Measurements from ENCODE around the gene ETF1.
"Not testable (repeated sequence)": the region's sequence is repeated elsewhere in the genome, so short reads cannot be mapped to it uniquely, and the experiment has no call there.

Gene ETF1

GRCh38 chr5:138528208-138528607 lies 14.8 kb downstream of the ETF1 start:
- no peak for DNase-seq

GRCh38 chr5:138527170-138527569 lies 15.9 kb downstream of the ETF1 start:
- DNase-seq: no peak

GRCh38 chr5:138523406-138523805 lies 19.6 kb downstream of the ETF1 start:
- DNase-seq: no peak

DNA sequence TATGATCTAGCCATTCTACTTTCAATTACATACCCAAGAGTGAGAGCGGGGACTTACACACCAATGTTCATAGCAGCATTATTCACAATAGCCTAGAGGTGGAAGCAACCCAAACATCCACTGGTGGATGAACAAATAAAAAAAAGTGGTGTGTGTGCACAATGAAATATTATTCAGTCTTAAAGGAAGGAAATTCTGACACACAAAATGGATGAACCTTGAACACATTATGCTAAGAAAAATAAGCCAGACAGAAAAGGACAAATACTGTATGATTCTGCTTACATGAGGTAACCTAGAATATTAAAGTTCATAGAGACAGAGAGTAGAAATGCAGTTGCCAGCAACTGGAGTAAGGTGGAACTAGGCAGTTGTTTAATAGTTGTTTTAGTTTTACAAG lies 22.1 kb downstream of the ETF1 start:
- no peak for DNase-seq

- no peak for DNase-seq
Observed at GRCh38 chr5:138517437-138517836, 25.6 kb downstream of the ETF1 start.

DNA sequence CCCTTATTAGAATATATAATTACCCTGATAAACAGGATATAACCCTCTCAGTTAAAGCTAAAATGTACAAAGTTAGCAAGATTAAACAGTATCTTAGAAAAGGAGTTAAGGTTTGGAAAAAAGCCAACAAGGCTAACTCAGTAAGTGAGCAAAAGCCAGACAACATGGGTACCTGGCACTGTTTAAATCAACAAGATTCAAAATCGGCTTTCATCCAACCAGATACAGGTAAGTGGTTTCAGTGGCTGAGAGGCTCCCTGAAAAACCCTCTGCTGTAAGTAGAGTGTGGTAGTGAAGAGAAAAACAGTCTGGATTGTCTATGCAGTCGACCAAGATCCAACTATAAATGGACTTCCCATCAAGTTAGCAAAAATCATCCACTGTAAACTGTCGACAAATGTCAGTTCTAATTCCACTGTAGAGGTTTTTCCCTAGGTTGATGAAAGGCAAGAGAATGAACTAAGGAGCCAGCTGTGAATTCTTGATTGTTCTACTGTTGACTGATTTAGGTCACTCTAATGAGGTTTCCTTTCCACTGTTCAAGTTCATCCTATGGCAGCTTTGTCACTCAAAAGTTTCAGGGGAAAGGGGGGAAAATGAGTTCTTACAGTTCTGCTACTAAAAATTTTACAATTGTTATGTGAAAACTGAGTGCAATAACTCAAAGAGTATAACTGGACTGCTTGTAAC lies 27.3 kb downstream of the ETF1 start:
- no peak for DNase-seq

DNA sequence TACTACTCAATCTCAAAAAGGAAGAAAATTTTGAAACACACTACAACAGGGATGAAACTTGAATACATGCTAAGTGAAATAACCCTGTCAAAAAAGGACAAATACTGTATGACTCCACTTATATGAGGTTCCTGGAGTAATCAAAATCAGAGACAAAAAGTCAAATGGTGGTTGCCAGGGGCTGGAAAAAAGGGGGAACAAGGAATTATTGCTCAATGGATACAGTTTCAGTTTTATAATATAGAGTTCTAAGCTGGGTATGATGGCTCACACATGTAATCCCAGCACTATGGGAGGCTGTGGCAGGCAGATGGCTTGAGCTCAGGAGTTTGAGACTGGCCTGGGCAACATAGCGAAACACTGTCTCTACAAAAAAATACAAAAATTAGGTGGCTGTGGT lies 29.0 kb downstream of the ETF1 start:
- no peak for DNase-seq

DNA sequence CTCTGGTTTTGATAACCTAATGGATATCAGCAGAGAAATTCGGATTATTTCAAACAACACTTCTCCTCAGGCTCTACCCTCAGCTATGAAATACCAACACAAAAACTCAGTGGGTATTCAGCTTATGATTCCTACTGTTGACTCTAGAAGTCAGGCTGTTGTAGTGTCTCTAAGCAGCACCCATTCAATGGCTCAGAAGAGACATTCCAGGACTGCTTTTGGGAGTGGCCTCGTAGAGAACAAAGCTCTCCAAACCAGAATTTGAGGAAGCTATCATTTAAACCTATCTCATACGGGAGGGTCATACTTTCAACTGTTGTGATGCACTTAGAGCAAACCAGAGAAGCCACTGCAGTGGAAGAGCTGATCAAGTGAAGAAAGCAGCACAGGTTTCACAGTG lies 34.1 kb downstream of the ETF1 start:
- no peak for DNase-seq

- DNase-seq: not testable (repeated sequence)
Observed at GRCh38 chr5:138507485-138507884, 35.6 kb downstream of the ETF1 start.

DNA sequence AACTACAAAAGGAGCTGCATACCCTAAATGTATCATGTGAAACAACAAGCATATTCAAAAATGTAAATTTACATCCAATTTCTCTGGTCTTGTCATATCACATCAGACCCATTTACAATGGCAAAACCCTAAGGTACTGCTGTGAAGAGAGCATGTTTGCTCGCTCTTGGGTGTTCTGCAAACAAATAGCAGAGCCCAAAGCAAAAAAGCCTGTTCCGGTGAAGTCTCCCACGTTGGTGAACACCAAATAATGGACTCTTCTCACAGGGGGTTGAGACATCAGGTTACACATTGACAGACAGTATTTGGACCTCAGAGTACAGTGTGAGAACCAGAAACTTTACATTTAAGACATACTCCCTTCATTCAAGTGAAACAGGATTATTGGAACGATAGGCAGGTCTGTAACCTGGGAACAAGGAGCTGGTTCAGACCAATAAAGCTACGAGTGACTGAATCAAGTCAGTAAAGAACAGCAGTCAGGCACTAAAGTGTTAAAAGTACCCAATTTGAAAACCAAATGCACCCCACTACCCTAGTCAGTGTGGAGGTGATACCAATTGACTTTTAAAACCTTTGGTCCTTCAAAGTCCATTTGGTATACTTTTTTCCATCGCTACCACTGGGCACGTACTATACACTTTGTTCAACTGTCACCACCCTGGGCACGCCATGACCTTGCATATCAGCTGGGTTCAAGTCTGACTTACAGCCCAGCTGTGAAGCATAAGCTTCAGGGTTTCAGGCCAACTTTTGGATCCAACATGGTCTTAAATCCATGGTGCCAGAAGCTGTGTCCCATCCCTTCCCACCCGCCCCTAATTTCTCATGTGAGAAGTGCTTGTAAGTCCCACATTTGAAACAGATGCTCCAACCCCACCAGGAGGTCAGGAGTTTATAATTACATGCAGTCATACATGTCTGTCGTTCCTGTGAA lies 36.4 kb downstream of the ETF1 start:
- no peak for DNase-seq

GRCh38 chr5:138504799-138505198 lies 38.2 kb downstream of the ETF1 start:
- no peak for DNase-seq

- peak; percentile 57 for DNase-seq
Observed at GRCh38 chr5:138503487-138504270, 39.4 kb downstream of the ETF1 start.

GRCh38 chr5:138502521-138502920 lies 40.5 kb downstream of the ETF1 start:
- DNase-seq: no peak

GRCh38 chr5:138502121-138502520 lies 40.9 kb downstream of the ETF1 start:
- DNase-seq: no peak

GRCh38 chr5:138498376-138498775 lies 44.7 kb downstream of the ETF1 start:
- no peak for DNase-seq

GRCh38 chr5:138495351-138495750 lies 47.7 kb downstream of the ETF1 start:
- no peak for DNase-seq

DNA sequence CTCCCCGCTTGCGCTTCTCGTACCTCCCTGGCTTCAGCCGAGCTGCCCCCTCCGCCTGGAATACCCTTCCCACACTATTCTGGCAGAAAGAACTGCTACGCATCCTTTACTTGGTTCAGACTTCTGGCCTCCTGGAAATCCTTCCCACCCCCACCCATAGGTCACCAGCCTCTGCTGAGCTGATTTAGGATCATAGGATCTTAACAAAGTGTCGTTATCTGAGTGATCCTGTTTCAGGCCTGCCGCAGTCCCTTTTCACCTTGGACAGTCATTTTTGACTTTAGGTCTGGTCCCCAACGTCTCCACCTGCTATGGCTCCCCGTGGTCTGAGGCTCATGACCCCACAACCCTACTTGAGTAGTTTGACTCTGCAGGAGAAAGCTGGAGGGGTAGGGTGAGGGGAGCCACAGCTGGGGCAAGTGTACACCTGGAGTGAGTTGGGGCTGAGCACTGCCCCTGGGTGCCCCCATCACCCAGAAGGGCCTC lies 50.4 kb downstream of the ETF1 start:
- no peak for DNase-seq

- DNase-seq: peak; percentile 69
Observed at GRCh38 chr5:138491669-138492559, 51.1 kb downstream of the ETF1 start.

DNA sequence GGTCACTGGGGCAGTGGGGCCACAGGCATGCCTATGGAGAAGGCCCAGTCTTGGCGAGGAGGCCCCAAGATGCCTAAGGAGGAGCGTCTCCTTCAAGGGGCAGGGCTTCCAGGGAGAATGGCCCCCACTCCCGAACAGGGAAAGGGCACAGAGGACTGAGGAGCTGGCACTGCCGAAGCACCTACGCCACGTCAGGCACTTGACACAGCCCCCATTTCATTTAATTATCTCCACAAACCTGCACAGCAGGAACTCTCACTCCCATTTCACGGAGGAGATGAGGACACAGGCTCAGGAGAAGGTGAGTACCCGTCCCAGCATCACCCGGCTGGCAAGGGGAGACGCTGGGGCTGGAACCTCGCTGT lies 51.8 kb downstream of the ETF1 start:
- no peak for DNase-seq

- DNase-seq: no peak
Observed at GRCh38 chr5:138490648-138491283, 52.3 kb downstream of the ETF1 start.

GRCh38 chr5:138489683-138490061 lies 53.4 kb downstream of the ETF1 start:
- DNase-seq: no peak

DNA sequence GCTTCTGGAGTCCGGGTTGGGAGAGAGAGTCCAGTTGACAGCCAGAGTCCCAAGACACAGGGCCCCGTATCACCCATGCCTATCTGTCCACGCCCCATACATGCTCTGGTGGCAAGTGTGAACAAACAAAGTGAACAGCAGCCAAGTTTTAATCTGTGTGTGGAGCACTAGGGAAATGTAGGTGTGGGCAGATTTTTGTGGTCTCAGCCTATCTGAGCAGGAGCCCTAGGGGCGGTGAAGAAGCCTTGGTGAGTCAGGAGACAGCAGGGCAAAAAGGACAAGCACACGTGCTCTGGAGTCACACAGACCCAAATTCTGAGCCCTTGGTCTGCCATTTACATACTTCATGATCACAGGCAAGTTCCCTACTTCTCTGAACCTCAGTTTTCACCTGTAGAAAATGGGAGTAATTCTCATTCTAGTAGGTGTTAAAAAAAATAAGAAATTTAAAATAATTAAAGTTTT lies 54.5 kb downstream of the ETF1 start:
- no peak for DNase-seq
